Right lobe of liver (tissue), 4 donors: ENCODE data around the gene AHCYL2.

Source experiments
- POLR2A ChIP-seq: fragments of 450-650 bp; IDR thresholded peaks from one replicate; pipeline ENCODE4 v1.6.1; 2017; ENCODE audit warnings: antibody characterized with exemption, mild to moderate bottlenecking
- TF ChIP-seq, protein P1 (sequence below), 4 donors: fragments of 200-600 bp in 3 of 4; fragments of 450-650 bp in 1 of 4; IDR thresholded peaks; one replicate each; pipeline versions ENCODE4 v1.5.1 to v1.8.0; 2016 to 2022; ENCODE audit warnings: antibody characterized with exemption in 4 of 4, mild to moderate bottlenecking in 2 of 4
- donor health status: DM: no; HTN: no; CAD: no.
- donor health status: DM: no; HTN: no; CAD: no.
- donor health status: DM: no; HTN: yes; CAD: no.

DNA sequence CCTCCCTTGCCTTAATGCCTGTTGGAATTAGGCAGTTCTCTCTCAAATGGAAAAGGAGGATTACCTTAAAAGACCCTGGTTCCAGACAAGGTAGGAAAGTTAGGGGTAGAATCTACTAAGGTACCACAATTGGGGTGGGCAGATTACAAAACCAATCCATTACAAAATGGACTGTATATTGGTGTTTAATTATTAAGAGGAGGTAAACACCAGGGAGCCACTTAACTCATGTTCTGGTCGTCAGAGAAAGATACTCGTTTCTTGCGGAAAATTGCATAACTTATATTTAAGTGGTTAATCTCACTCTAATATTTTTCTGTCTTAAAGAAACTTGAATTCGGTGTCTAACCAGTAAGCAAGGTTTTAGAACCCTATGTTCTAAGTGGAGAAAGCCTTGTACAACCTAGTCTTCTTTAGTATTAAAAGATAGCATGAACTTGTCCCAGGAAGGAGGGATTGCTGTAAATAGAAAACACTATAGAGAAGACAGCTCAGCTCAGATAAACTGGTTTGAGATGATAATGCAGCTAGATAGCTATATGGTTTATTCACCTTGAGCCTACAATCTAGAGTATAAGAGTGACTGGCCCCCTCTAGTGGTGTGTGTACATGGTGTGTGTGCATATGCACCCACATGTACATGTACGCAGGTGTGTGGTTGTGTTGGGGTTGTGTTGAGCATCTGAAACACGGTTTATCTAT lies 151.4 kb downstream of the AHCYL2 start:
- TF ChIP-seq, protein P1, sequence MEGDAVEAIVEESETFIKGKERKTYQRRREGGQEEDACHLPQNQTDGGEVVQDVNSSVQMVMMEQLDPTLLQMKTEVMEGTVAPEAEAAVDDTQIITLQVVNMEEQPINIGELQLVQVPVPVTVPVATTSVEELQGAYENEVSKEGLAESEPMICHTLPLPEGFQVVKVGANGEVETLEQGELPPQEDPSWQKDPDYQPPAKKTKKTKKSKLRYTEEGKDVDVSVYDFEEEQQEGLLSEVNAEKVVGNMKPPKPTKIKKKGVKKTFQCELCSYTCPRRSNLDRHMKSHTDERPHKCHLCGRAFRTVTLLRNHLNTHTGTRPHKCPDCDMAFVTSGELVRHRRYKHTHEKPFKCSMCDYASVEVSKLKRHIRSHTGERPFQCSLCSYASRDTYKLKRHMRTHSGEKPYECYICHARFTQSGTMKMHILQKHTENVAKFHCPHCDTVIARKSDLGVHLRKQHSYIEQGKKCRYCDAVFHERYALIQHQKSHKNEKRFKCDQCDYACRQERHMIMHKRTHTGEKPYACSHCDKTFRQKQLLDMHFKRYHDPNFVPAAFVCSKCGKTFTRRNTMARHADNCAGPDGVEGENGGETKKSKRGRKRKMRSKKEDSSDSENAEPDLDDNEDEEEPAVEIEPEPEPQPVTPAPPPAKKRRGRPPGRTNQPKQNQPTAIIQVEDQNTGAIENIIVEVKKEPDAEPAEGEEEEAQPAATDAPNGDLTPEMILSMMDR (IDR thresholded peaks at IDR 0.05) = peak; percentile 29 to 62 (median 52)
- TF ChIP-seq POLR2A = no peak
